ENCODE data around the gene LIPA. TPM values are rescaled to one million over a fixed set of nuclear protein-coding genes. Genes with fewer than 3 reads are reported as not detected.

LIPA gene
- total and polyA plus RNA-seq, 2 experiments from 2014 or later = 113 to 134 TPM

GRCh38 chr10:89269433-89270152, 18.0 kb upstream of the LIPA start:
- no peaks in the 10 kb centered on the region for H4K20me1 ChIP-seq (ENCODE audit: insufficient read depth)
- H3K9me2 ChIP-seq (ENCODE audit: insufficient read depth) = no peaks in the 10 kb centered on the region
- H3K4me3 ChIP-seq = no peak overlapping the region
- peaks cover 18% of the 10 kb centered on the region for H3K4me1 ChIP-seq (ENCODE audit: insufficient read depth)
- H3K9ac ChIP-seq = no peak overlapping the region
- whole genome bisulfite sequencing, 2 experiments (ENCODE audit: low coverage in 1 of 2, low lambda C conversion rate in 2 of 2, missing lambda C conversion rate in 2 of 2) = 81 to 84% methylated on average over 3 of the region's 3 CpGs
- no peaks in the 10 kb centered on the region for H3K36me3 ChIP-seq (ENCODE audit: low read depth)
- no peaks in the 10 kb centered on the region for H3K79me2 ChIP-seq (ENCODE audit: insufficient read depth)
- no peaks in the 10 kb centered on the region for H3K27me3 ChIP-seq (replicated peaks; ENCODE audit: insufficient read depth)
- in situ Hi-C loops (cut with MboI) = no loop called here
- peaks cover 4% of the 10 kb centered on the region for H3F3A ChIP-seq (ENCODE audit: insufficient read depth)
- no peak overlapping the region for H3K27ac ChIP-seq
- no peak for DNase-seq
- no peak overlapping the region for H3K4me2 ChIP-seq (ENCODE audit: unreplicated experiment)
- no peak overlapping the region for H2AFZ ChIP-seq
- no peaks in the 10 kb centered on the region for H3K9me3 ChIP-seq (ENCODE audit: low read depth)
- TF ChIP-seq EZH2 (IDR thresholded peaks at IDR 0.05; ENCODE audit: insufficient read depth, poor library complexity, severe bottlenecking) (no peak), EZH2phosphoT487 (IDR thresholded peaks at IDR 0.05; ENCODE audit: insufficient read depth, low read depth) (no peak)

GRCh38 chr10:89266721-89267453, 15.3 kb upstream of the LIPA start:
- no peaks in the 10 kb centered on the region for H3K9me2 ChIP-seq (ENCODE audit: insufficient read depth)
- no peaks in the 10 kb centered on the region for H3K9me3 ChIP-seq (ENCODE audit: low read depth)
- H3K4me2 ChIP-seq (ENCODE audit: unreplicated experiment) = no peak overlapping the region
- H3K27me3 ChIP-seq (replicated peaks; ENCODE audit: insufficient read depth) = no peaks in the 10 kb centered on the region
- H4K20me1 ChIP-seq (ENCODE audit: insufficient read depth) = no peaks in the 10 kb centered on the region
- DNase-seq = no peak
- 50 to 52% methylated on average over 1 of the region's 1 CpG for WGBS, 2 experiments (ENCODE audit: low coverage in 1 of 2, low lambda C conversion rate in 2 of 2, missing lambda C conversion rate in 2 of 2)
- H3F3A ChIP-seq (ENCODE audit: insufficient read depth) = peaks cover 19% of the 10 kb centered on the region
- peaks cover 32% of the 10 kb centered on the region for H3K4me1 ChIP-seq (ENCODE audit: insufficient read depth)
- no peaks in the 10 kb centered on the region for H3K79me2 ChIP-seq (ENCODE audit: insufficient read depth)
- H3K36me3 ChIP-seq (ENCODE audit: low read depth) = no peaks in the 10 kb centered on the region
- H3K27ac ChIP-seq = no peak overlapping the region
- TF ChIP-seq EZH2phosphoT487 (IDR thresholded peaks at IDR 0.05; ENCODE audit: insufficient read depth, low read depth) (no peak), EZH2 (IDR thresholded peaks at IDR 0.05; ENCODE audit: insufficient read depth, poor library complexity, severe bottlenecking) (no peak)
- in situ Hi-C loops (cut with MboI) = no loop called here
- no peak overlapping the region for H2AFZ ChIP-seq
- no peak overlapping the region for H3K9ac ChIP-seq
- H3K4me3 ChIP-seq = no peak overlapping the region

DNA sequence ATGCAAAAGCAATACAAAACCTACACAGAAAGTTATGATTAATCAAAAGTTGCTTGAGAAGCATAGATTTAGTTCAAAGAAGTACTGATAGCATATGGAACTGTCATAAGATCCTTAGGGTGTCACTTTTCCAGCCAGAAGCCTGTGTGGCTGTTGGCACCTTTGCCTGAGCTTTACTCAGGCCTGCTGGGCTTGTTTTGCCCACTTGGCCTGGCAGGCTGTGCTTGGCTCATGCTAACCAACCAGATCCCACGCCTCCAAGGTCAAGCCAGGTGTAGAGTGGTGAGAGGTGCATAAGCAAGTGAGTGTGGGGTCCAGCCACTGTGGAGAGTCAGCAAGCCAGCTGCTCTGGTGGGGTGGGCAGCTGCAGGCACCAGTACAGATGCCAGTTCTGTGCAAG, 12.0 kb upstream of the LIPA start:
- H3K79me2 ChIP-seq (ENCODE audit: insufficient read depth) = no peaks in the 10 kb centered on the region
- H3K27ac ChIP-seq = peak overlapping the region; percentile 75
- no peaks in the 10 kb centered on the region for H3K9me2 ChIP-seq (ENCODE audit: insufficient read depth)
- no peaks in the 10 kb centered on the region for H3K9me3 ChIP-seq (ENCODE audit: low read depth)
- peak overlapping the region; percentile 7 for H3K4me2 ChIP-seq (ENCODE audit: unreplicated experiment)
- no peak overlapping the region for H2AFZ ChIP-seq
- peaks cover 37% of the 10 kb centered on the region for H3K4me1 ChIP-seq (ENCODE audit: insufficient read depth)
- H3F3A ChIP-seq (ENCODE audit: insufficient read depth) = peaks cover 34% of the 10 kb centered on the region
- H4K20me1 ChIP-seq (ENCODE audit: insufficient read depth) = no peaks in the 10 kb centered on the region
- no peaks in the 10 kb centered on the region for H3K36me3 ChIP-seq (ENCODE audit: low read depth)
- H3K27me3 ChIP-seq (replicated peaks; ENCODE audit: insufficient read depth) = no peaks in the 10 kb centered on the region
- in situ Hi-C loops (cut with MboI) = no loop called here
- WGBS, 2 experiments (ENCODE audit: low coverage in 1 of 2, low lambda C conversion rate in 2 of 2, missing lambda C conversion rate in 2 of 2) = 67 to 90% methylated on average over 1 of the region's 1 CpG
- TF ChIP-seq EZH2 (IDR thresholded peaks at IDR 0.05; ENCODE audit: insufficient read depth, poor library complexity, severe bottlenecking) (no peak), EZH2phosphoT487 (IDR thresholded peaks at IDR 0.05; ENCODE audit: insufficient read depth, low read depth) (no peak)
- no peak overlapping the region for H3K9ac ChIP-seq
- H3K4me3 ChIP-seq = no peak overlapping the region
- no peak for DNase-seq

- TF ChIP-seq EZH2 (IDR thresholded peaks at IDR 0.05; ENCODE audit: insufficient read depth, poor library complexity, severe bottlenecking) (no peak), EZH2phosphoT487 (IDR thresholded peaks at IDR 0.05; ENCODE audit: insufficient read depth, low read depth) (no peak)
- WGBS, 2 experiments (ENCODE audit: low coverage in 1 of 2, low lambda C conversion rate in 2 of 2, missing lambda C conversion rate in 2 of 2) = 92 to 93% methylated on average over 1 of the region's 1 CpG
- no peak overlapping the region for H3K9ac ChIP-seq
- no peaks in the 10 kb centered on the region for H3K36me3 ChIP-seq (ENCODE audit: low read depth)
- no peak overlapping the region for H2AFZ ChIP-seq
- no peak for DNase-seq
- no peaks in the 10 kb centered on the region for H3K79me2 ChIP-seq (ENCODE audit: insufficient read depth)
- H3K27ac ChIP-seq = peak overlapping the region; percentile 75
- no peaks in the 10 kb centered on the region for H3K9me3 ChIP-seq (ENCODE audit: low read depth)
- in situ Hi-C loops (cut with MboI) = no loop called here
- peaks cover 37% of the 10 kb centered on the region for H3K4me1 ChIP-seq (ENCODE audit: insufficient read depth)
- H3K4me2 ChIP-seq (ENCODE audit: unreplicated experiment) = peak overlapping the region; percentile 7
- H4K20me1 ChIP-seq (ENCODE audit: insufficient read depth) = no peaks in the 10 kb centered on the region
- H3K4me3 ChIP-seq = no peak overlapping the region
- no peaks in the 10 kb centered on the region for H3K9me2 ChIP-seq (ENCODE audit: insufficient read depth)
- H3K27me3 ChIP-seq (replicated peaks; ENCODE audit: insufficient read depth) = no peaks in the 10 kb centered on the region
- H3F3A ChIP-seq (ENCODE audit: insufficient read depth) = peaks cover 34% of the 10 kb centered on the region
Measured at GRCh38 chr10:89263091-89263490, 11.5 kb upstream of the LIPA start.

Measured in GM23248 (cell line).